GM23338 (cell line): ENCODE results near the gene CPXM2. TPM values are rescaled to one million over a fixed set of nuclear protein-coding genes. Genes with fewer than 3 reads are reported as not detected.

Source experiments
- ATAC-seq: fragments of 200-7000 bp; cut with Tn5 transposase; 3 replicates; pipeline ENCODE4 v1.9.1; 2020
- DNase-seq: peaks from one replicate; pipeline ENCODE4 v3.0.0-alpha.2; 2015; ENCODE audit warnings: low spot score
- H2AFZ ChIP-seq: fragments of 200-600 bp; sonication (generic); 2 replicates; pipeline ENCODE4 v1.8.0; 2016; ENCODE audit warnings: antibody characterized with exemption, mild to moderate bottlenecking, moderate library complexity
- H3F3A ChIP-seq: fragments of 200-600 bp; sonication (generic); replicated peaks from 2 replicates; pipeline ENCODE4 v1.8.0; 2017; ENCODE audit warnings: antibody characterized with exemption, mixed run types, low read depth
- H3K27ac ChIP-seq: fragments of 200-600 bp; sonication (generic); 2 replicates; pipeline ENCODE4 v1.6.1; 2016; ENCODE audit warnings: low read depth
- H3K27me3 ChIP-seq: fragments of 200-600 bp; sonication (generic); 2 replicates; pipeline ENCODE4 v1.8.0; 2016; ENCODE audit warnings: mild to moderate bottlenecking, mixed run types, moderate library complexity; ENCODE audit not compliant: insufficient read depth
- H3K36me3 ChIP-seq: fragments of 200-600 bp; sonication (generic); 2 replicates; pipeline ENCODE4 v1.8.0; 2016; ENCODE audit warnings: mild to moderate bottlenecking; ENCODE audit not compliant: insufficient read depth
- H3K4me1 ChIP-seq: fragments of 200-600 bp; sonication (generic); 2 replicates; pipeline ENCODE4 v1.8.0; 2016; ENCODE audit warnings: mild to moderate bottlenecking, moderate library complexity; ENCODE audit not compliant: insufficient read depth
- H3K4me2 ChIP-seq: fragments of 200-600 bp; sonication (generic); 2 replicates; pipeline ENCODE4 v1.7.1; 2017; ENCODE audit warnings: mixed run types
- H3K4me3 ChIP-seq: fragments of 200-600 bp; sonication (generic); 2 replicates; pipeline ENCODE4 v1.6.1; 2016; ENCODE audit warnings: mixed run types
- H3K79me2 ChIP-seq: fragments of 200-600 bp; sonication (generic); replicated peaks from 2 replicates; pipeline ENCODE4 v1.8.0; 2017; ENCODE audit warnings: mild to moderate bottlenecking; ENCODE audit not compliant: insufficient read depth
- H3K9me2 ChIP-seq: fragments of 200-600 bp; sonication (generic); 2 replicates; pipeline ENCODE4 v1.8.0; 2017; ENCODE audit not compliant: insufficient read depth
- H4K20me1 ChIP-seq: fragments of 200-600 bp; sonication (generic); replicated peaks from 2 replicates; pipeline ENCODE4 v1.8.0; 2017; ENCODE audit warnings: mild to moderate bottlenecking; ENCODE audit not compliant: insufficient read depth
- H3K27ac Mint-ChIP-seq: 2 replicates; pipeline ENCODE4 v1.8.0; 2020; ENCODE audit warnings: inconsistent platforms, mild to moderate bottlenecking, moderate library complexity, mixed read lengths
- H3K27me3 Mint-ChIP-seq: 3 replicates; pipeline ENCODE4 v1.8.0; 2022; ENCODE audit warnings: low read depth, mild to moderate bottlenecking, moderate library complexity, mixed read lengths, inconsistent platforms; ENCODE audit not compliant: insufficient read depth, poor library complexity
- H3K36me3 Mint-ChIP-seq: 3 replicates; pipeline ENCODE4 v1.8.0; 2021; ENCODE audit warnings: low read depth, mild to moderate bottlenecking, inconsistent platforms, moderate library complexity, mixed read lengths
- H3K4me1 Mint-ChIP-seq: 3 replicates; pipeline ENCODE4 v1.8.0; 2020; ENCODE audit warnings: mild to moderate bottlenecking, inconsistent platforms, mixed read lengths
- H3K4me3 Mint-ChIP-seq: 3 replicates; pipeline ENCODE4 v1.8.0; 2021; ENCODE audit warnings: moderate library complexity, mild to moderate bottlenecking, inconsistent platforms, mixed read lengths
- H3K9me3 Mint-ChIP-seq: 3 replicates; pipeline ENCODE4 v1.8.0; 2020; ENCODE audit warnings: moderate library complexity, mild to moderate bottlenecking, inconsistent platforms, mixed read lengths
- CREB1 ChIP-seq: fragments of 250-450 bp; sonication (Bioruptor Pico); IDR thresholded peaks from 2 replicates; pipeline ENCODE4 v1.5.0; 2020; ENCODE audit warnings: low read depth, mild to moderate bottlenecking, moderate library complexity
- EZH2 ChIP-seq: fragments of 200-600 bp; sonication (generic); IDR thresholded peaks from one replicate; pipeline ENCODE4 v1.8.0; 2017; ENCODE audit warnings: antibody characterized with exemption, mild to moderate bottlenecking, low read depth; ENCODE audit not compliant: unreplicated experiment
- EZH2phosphoT487 ChIP-seq: fragments of 200-600 bp; sonication (generic); IDR thresholded peaks from one replicate; pipeline ENCODE4 v1.8.1; 2018; ENCODE audit warnings: antibody characterized with exemption; ENCODE audit not compliant: unreplicated experiment
- NANOG ChIP-seq: IDR thresholded peaks from 2 replicates; pipeline ENCODE4 v1.6.1; 2016; ENCODE audit warnings: antibody characterized with exemption, borderline replicate concordance
- ZNF331 ChIP-seq: fragments of 250-450 bp; sonication (Bioruptor Pico); IDR thresholded peaks from 2 replicates; pipeline ENCODE4 v1.5.0; 2020; ENCODE audit warnings: low read depth, mild to moderate bottlenecking, moderate library complexity
- polyA plus RNA-seq: library from polyadenylated mRNA; unstranded; fragments of >200 nt; fragmentation: Nextera tagmentation; extraction: Ambion mirVana; gene quantifications from 2 replicates; pipeline ENCODE4 v1.2.1, GENCODE V29; 2016
- total RNA-seq: library from RNA; depleted of rRNA; stranded (reverse); fragments of >200 nt; shearing (Covaris generic); gene quantifications from 2 replicates; pipeline ENCODE4 v1.2.3, GENCODE V29; 2014
- TF ChIP-seq, protein P1 (sequence below): fragments of 250-450 bp; sonication (Bioruptor Pico); IDR thresholded peaks from 2 replicates; pipeline ENCODE4 v1.5.0; 2020; ENCODE audit warnings: mild to moderate bottlenecking, moderate library complexity
- TF ChIP-seq, protein P2 (sequence below): IDR thresholded peaks from 2 replicates; pipeline ENCODE4 v1.6.1; 2016; ENCODE audit warnings: antibody characterized with exemption

CPXM2 gene
- total and polyA plus RNA-seq, 2 experiments from 2014 or later = 1.6 to 8.1 TPM

DNA sequence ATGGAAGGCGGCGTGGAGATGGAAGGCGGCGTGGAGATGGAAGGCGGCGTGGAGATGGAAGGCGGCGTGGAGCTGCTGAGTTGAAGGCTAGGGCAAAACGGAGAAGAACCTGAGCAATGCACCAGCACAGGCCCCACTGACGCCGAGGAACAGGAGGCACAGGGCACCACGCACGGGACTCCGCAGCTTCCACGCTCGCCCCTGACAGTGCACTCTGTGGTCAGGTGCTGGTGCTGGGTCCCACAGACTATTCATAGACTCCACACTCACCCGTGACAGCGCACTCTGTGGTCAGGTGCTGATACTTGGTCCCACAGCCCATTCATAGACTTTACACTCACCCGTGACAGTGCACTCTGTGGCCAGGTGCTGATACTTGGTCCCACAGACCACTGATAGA is 34.0 kb downstream of the CPXM2 start (continued):
- TF ChIP-seq, protein P1, sequence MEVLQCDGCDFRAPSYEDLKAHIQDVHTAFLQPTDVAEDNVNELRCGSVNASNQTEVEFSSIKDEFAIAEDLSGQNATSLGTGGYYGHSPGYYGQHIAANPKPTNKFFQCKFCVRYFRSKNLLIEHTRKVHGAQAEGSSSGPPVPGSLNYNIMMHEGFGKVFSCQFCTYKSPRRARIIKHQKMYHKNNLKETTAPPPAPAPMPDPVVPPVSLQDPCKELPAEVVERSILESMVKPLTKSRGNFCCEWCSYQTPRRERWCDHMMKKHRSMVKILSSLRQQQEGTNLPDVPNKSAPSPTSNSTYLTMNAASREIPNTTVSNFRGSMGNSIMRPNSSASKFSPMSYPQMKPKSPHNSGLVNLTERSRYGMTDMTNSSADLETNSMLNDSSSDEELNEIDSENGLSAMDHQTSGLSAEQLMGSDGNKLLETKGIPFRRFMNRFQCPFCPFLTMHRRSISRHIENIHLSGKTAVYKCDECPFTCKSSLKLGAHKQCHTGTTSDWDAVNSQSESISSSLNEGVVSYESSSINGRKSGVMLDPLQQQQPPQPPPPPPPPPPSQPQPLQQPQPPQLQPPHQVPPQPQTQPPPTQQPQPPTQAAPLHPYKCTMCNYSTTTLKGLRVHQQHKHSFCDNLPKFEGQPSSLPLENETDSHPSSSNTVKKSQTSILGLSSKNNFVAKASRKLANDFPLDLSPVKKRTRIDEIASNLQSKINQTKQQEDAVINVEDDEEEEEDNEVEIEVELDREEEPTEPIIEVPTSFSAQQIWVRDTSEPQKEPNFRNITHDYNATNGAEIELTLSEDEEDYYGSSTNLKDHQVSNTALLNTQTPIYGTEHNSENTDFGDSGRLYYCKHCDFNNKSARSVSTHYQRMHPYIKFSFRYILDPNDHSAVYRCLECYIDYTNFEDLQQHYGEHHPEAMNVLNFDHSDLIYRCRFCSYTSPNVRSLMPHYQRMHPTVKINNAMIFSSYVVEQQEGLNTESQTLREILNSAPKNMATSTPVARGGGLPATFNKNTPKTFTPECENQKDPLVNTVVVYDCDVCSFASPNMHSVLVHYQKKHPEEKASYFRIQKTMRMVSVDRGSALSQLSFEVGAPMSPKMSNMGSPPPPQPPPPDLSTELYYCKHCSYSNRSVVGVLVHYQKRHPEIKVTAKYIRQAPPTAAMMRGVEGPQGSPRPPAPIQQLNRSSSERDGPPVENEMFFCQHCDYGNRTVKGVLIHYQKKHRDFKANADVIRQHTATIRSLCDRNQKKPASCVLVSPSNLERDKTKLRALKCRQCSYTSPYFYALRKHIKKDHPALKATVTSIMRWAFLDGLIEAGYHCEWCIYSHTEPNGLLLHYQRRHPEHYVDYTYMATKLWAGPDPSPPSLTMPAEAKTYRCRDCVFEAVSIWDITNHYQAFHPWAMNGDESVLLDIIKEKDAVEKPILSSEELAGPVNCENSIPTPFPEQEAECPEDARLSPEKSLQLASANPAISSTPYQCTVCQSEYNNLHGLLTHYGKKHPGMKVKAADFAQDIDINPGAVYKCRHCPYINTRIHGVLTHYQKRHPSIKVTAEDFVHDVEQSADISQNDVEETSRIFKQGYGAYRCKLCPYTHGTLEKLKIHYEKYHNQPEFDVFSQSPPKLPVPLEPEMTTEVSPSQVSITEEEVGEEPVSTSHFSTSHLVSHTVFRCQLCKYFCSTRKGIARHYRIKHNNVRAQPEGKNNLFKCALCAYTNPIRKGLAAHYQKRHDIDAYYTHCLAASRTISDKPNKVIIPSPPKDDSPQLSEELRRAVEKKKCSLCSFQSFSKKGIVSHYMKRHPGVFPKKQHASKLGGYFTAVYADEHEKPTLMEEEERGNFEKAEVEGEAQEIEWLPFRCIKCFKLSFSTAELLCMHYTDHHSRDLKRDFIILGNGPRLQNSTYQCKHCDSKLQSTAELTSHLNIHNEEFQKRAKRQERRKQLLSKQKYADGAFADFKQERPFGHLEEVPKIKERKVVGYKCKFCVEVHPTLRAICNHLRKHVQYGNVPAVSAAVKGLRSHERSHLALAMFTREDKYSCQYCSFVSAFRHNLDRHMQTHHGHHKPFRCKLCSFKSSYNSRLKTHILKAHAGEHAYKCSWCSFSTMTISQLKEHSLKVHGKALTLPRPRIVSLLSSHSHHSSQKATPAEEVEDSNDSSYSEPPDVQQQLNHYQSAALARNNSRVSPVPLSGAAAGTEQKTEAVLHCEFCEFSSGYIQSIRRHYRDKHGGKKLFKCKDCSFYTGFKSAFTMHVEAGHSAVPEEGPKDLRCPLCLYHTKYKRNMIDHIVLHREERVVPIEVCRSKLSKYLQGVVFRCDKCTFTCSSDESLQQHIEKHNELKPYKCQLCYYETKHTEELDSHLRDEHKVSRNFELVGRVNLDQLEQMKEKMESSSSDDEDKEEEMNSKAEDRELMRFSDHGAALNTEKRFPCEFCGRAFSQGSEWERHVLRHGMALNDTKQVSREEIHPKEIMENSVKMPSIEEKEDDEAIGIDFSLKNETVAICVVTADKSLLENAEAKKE (CRISPR knock-in tag) = no peak
- TF ChIP-seq EZH2 = no peak
- TF ChIP-seq EZH2phosphoT487 = no peak
- no peak for TF ChIP-seq CREB1
- TF ChIP-seq ZNF331 (CRISPR knock-in tag) = no peak
- TF ChIP-seq NANOG = no peak

DNA sequence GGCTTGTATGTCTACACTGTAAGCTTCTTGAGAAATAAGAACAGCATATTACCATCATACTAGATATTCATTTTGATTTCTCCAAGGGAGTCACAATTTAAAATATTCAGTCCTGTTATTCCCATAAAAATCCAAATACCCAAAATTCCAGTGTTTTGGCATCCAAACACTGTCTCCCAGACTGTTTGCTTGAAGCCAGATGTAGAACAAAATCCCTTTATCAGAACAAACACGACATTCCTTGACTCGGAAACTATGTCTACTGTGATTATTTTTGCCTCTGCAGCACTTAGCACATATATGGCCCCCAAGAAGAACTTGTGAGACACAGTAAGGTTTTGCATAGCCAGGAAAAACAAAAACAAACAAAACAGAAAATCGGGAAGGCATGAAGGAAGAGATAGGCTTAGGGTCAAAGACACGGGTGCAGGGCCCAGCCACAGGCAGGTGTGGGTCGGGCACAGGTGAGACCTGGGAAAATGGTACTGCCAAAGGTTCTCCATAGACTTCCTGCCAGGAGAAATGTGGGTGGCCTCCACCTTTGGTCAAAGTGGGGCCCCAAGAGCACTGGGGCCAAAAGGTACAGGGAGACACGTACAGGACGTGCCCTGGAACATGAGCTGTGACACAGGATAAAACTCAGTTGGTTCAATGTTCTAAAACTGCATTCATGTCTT is 36.5 kb downstream of the CPXM2 start:
- Histone ChIP-seq H3K9me2 (no peaks in the 10 kb centered on the region), H3F3A (no peaks in the 10 kb centered on the region), H3K36me3 (no peaks in the 10 kb centered on the region), H3K27ac (no peak overlapping the region), H3K27me3 (no peaks in the 10 kb centered on the region), H2AFZ (no peak overlapping the region), H3K4me3 (no peak overlapping the region), H3K79me2 (no peaks in the 10 kb centered on the region), H4K20me1 (no peaks in the 10 kb centered on the region), H3K4me1 (no peaks in the 10 kb centered on the region), H3K4me2 (no peak overlapping the region)
- no peaks in the 10 kb centered on the region for H3K9me3 Mint-ChIP-seq
- no peak overlapping the region for H3K27ac Mint-ChIP-seq
- peaks cover 6% of the 10 kb centered on the region for H3K4me1 Mint-ChIP-seq
- TF ChIP-seq, protein P1 (CRISPR knock-in tag) = no peak
- no peak for TF ChIP-seq NANOG
- TF ChIP-seq, protein P2, sequence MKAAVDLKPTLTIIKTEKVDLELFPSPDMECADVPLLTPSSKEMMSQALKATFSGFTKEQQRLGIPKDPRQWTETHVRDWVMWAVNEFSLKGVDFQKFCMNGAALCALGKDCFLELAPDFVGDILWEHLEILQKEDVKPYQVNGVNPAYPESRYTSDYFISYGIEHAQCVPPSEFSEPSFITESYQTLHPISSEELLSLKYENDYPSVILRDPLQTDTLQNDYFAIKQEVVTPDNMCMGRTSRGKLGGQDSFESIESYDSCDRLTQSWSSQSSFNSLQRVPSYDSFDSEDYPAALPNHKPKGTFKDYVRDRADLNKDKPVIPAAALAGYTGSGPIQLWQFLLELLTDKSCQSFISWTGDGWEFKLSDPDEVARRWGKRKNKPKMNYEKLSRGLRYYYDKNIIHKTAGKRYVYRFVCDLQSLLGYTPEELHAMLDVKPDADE = no peak
- H3K4me3 Mint-ChIP-seq = no peak overlapping the region
- DNase-seq = no peak
- H3K36me3 Mint-ChIP-seq = no peaks in the 10 kb centered on the region; the same call in 2 of the 3 replicates
- no peaks in the 10 kb centered on the region for H3K27me3 Mint-ChIP-seq
- no peak for ATAC-seq
